Upper lobe of right lung (tissue), 1 donor: ENCODE measurements around the gene CFAP43. TPM values are rescaled to one million over a fixed set of nuclear protein-coding genes. Genes with fewer than 3 reads are reported as not detected.

Source experiments
- ATAC-seq: fragments of 200-7000 bp; cut with Tn5 transposase; one replicate; pipeline ENCODE4 v1.9.1; 2020; ENCODE audit warnings: mild to moderate bottlenecking, moderate library complexity
- DNase-seq: peaks from one replicate; pipeline ENCODE4 v3.0.0-alpha.2; 2020
- H3K27ac ChIP-seq: fragments of 200-600 bp; one replicate; pipeline ENCODE4 v1.8.0; 2022
- H3K27me3 ChIP-seq: fragments of 200-600 bp; one replicate; pipeline ENCODE4 v1.8.0; 2022; ENCODE audit warnings: mild to moderate bottlenecking
- H3K36me3 ChIP-seq: fragments of 200-600 bp; one replicate; pipeline ENCODE4 v1.8.0; 2022
- H3K4me1 ChIP-seq: fragments of 200-600 bp; one replicate; pipeline ENCODE4 v1.8.0; 2022
- H3K4me3 ChIP-seq: fragments of 200-600 bp; one replicate; pipeline ENCODE4 v1.8.0; 2022; ENCODE audit warnings: mild to moderate bottlenecking
- H3K9me3 ChIP-seq: fragments of 200-600 bp; one replicate; pipeline ENCODE4 v1.8.0; 2022
- intact Hi-C: fragments of 100-400 bp; cut with DNase I; formaldehyde crosslinking; loops from one replicate; pipeline ENCODE4 v1.11.0; 2022
- total RNA-seq: library from RNA; stranded (reverse); fragmentation: NEBNext Ultra II Directional; extraction: Animal tissue kit (Norgen Biotek cat#: 25700); gene quantifications from one replicate; pipeline ENCODE4 v1.2.1, GENCODE V29; 2021
- TF ChIP-seq, protein P1 (sequence below): fragments of 200-600 bp; IDR thresholded peaks from one replicate; pipeline ENCODE4 v1.8.0; 2022; ENCODE audit warnings: antibody characterized with exemption
- donor health status: DM: no; HTN: yes; CAD: no; lungs with severe emphysema.

CFAP43 gene
- total RNA-seq, 1 donor from 2014 or later: 0.75 TPM

DNA sequence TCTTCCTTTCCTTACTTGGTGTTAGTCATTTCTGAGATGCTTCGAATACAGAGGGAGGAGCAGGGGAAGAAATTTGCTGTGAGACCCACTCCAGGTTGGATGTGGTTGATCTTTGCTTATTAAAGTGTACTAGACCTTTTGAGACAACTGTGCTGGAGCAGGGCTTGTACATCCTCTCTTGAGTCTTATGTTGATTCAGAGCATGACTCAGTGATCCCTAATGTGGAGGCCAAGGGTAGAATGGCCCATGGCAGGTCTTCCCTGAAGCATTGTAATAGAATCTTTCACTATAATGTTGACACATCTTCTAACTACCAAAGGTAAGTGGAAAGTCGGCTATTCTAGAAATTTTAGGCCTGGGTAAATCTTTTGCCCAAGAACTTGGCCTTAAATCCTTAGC lies 127.2 kb downstream of the CFAP43 start:
- Histone ChIP-seq H3K27ac (no peak overlapping the region), H3K4me1 (no peaks in the 10 kb centered on the region), H3K4me3 (no peak overlapping the region), H3K27me3 (no peaks in the 10 kb centered on the region), H3K9me3 (no peaks in the 10 kb centered on the region), H3K36me3 (no peaks in the 10 kb centered on the region)
- TF ChIP-seq, protein P1, sequence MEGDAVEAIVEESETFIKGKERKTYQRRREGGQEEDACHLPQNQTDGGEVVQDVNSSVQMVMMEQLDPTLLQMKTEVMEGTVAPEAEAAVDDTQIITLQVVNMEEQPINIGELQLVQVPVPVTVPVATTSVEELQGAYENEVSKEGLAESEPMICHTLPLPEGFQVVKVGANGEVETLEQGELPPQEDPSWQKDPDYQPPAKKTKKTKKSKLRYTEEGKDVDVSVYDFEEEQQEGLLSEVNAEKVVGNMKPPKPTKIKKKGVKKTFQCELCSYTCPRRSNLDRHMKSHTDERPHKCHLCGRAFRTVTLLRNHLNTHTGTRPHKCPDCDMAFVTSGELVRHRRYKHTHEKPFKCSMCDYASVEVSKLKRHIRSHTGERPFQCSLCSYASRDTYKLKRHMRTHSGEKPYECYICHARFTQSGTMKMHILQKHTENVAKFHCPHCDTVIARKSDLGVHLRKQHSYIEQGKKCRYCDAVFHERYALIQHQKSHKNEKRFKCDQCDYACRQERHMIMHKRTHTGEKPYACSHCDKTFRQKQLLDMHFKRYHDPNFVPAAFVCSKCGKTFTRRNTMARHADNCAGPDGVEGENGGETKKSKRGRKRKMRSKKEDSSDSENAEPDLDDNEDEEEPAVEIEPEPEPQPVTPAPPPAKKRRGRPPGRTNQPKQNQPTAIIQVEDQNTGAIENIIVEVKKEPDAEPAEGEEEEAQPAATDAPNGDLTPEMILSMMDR: no peak
- ATAC-seq: no peak
- intact Hi-C loops: no loop called here
- no peak for DNase-seq

DNA sequence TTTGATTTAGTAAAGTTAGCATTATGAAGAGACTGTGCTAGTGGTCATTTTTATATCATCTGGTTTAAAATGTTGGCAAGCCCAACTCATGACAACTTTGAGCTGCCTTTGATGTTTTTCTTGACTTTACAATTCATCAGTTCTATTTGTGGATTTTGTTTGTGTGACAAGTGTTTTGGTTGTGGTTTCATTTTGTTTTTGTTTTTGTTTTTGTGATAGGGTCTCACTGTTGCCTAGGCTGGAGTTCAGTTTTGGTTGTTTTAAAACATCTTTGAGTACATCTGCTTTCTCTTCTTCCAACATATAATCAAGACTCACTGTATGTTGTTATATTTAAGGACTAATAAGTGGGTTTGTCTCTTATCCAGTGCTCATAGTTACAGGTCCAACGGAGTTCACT lies 127.7 kb downstream of the CFAP43 start:
- Histone ChIP-seq H3K4me1 (no peaks in the 10 kb centered on the region), H3K36me3 (no peaks in the 10 kb centered on the region), H3K9me3 (no peaks in the 10 kb centered on the region), H3K27me3 (no peaks in the 10 kb centered on the region), H3K27ac (no peak overlapping the region), H3K4me3 (no peak overlapping the region)
- intact Hi-C loops: no loop called here
- TF ChIP-seq, protein P1: no peak
- ATAC-seq (no peak), DNase-seq (no peak)

DNA sequence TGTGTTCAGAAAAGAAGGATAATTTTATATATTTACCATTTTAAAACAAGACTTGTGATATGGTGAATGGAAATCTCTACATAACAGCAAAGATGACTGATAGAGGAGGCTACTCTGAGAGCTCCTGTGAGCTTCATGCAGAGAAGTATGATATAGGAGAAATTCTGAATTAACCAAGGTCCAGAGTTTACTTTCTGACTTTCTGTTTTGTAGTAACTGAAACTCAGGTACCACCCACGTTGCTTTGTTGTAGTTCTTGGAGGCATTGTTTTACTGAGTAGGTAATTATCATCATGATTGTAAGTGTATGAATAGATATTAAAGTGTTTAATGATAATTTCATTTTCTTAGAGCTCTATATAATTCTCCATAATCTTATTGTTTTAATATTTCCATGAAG lies 128.2 kb downstream of the CFAP43 start:
- H3K36me3 ChIP-seq: no peaks in the 10 kb centered on the region
- intact Hi-C loops: no loop called here
- ATAC-seq (no peak), DNase-seq (no peak)
- no peaks in the 10 kb centered on the region for H3K4me1 ChIP-seq
- H3K27ac ChIP-seq: no peak overlapping the region
- H3K9me3 ChIP-seq: no peaks in the 10 kb centered on the region
- no peak overlapping the region for H3K4me3 ChIP-seq
- TF ChIP-seq, protein P1: no peak
- no peaks in the 10 kb centered on the region for H3K27me3 ChIP-seq

DNA sequence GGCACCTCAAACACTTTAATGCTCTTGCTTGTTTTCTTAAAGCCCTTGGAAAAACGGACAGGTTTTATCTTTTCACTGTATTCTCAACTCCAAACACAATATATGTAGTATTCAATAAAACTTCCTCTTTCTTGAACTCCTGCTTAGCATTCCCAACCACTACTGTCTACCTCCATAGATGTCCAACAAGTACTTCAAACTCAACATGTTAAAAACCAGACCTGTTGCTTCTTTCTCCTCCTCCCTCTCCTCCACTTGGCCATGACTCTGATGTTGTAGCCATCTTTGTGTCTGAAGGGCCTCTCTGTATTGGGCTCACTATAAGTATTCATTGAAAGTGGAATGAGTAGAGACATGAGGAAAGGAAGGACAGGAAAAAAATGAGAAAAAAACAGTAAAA lies 130.3 kb downstream of the CFAP43 start:
- intact Hi-C loops: no loop called here
- no peak overlapping the region for H3K27ac ChIP-seq
- TF ChIP-seq, protein P1: no peak

DNA sequence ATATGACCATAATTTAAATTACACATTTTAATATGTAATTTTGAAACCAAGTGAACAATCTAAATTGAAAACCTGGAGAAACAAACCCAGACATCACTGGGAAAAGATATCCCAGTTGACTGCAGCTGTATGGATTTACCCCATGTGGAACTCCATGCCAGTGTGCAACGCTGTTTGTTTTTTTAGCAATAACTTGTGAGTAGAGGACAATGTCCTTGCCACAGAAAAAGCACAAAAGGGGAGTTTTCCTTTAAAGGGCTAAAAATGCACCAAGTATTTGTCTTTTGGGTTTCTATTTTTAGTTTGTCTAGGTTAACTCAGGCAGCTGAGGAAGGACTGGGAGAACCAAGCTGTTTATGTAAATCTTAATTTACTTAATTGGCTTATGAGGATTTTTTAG lies 131.4 kb downstream of the CFAP43 start:
- no peak for ATAC-seq
- H3K9me3 ChIP-seq: no peaks in the 10 kb centered on the region
- no peaks in the 10 kb centered on the region for H3K36me3 ChIP-seq
- no peak overlapping the region for H3K27ac ChIP-seq
- DNase-seq: no peak
- no peak overlapping the region for H3K4me3 ChIP-seq
- intact Hi-C loops: no loop called here
- no peaks in the 10 kb centered on the region for H3K4me1 ChIP-seq
- TF ChIP-seq, protein P1: no peak
- H3K27me3 ChIP-seq: no peaks in the 10 kb centered on the region

More for the DNA sequence above, 130.3 kb downstream of the CFAP43 start:
- no peak for DNase-seq
- no peaks in the 10 kb centered on the region for H3K36me3 ChIP-seq
- H3K4me3 ChIP-seq: no peak overlapping the region
- no peaks in the 10 kb centered on the region for H3K4me1 ChIP-seq
- no peak for ATAC-seq
- no peaks in the 10 kb centered on the region for H3K27me3 ChIP-seq
- H3K9me3 ChIP-seq: no peaks in the 10 kb centered on the region

DNA sequence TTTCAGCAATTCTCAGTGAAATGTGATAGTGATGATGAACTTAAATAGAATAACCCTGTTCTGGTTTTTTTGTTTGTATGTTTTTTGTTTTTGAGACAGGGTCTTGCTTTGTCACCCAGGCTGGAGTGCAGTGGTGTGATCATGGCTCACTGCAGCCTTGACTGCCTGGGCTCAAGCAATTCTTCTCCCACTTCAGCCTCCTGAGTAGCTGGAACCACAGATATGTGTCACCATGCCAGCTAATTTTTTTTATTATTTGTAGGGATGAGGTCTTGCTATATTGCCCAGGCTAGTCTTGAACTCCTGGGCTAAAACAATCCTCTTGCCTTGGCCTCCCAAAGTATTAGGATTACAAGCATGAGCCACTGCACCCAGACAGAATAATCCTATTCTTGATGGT lies 132.2 kb downstream of the CFAP43 start:
- H3K36me3 ChIP-seq: no peaks in the 10 kb centered on the region
- H3K4me1 ChIP-seq: no peaks in the 10 kb centered on the region
- intact Hi-C loops: no loop called here
- TF ChIP-seq, protein P1: no peak
- H3K9me3 ChIP-seq: no peaks in the 10 kb centered on the region
- no peaks in the 10 kb centered on the region for H3K27me3 ChIP-seq
- no peak overlapping the region for H3K27ac ChIP-seq
- H3K4me3 ChIP-seq: no peak overlapping the region
- DNase-seq (no peak), ATAC-seq (no peak)
